Naive thymus-derived CD4-positive, alpha-beta T cell (primary cell): ENCODE measurements around the gene GARIN5B. TPM values are rescaled to one million over a fixed set of nuclear protein-coding genes. Genes with fewer than 3 reads are reported as not detected.

Experiments used
- ATAC-seq: fragments of 150-1000 bp; cut with Tn5 transposase; 2 replicates; pipeline ENCODE4 v1.10.0; 2021; ENCODE audit warnings: mild to moderate bottlenecking, moderate library complexity
- CTCF ChIA-PET: fragments of 350-600 bp; sonication (Branson Sonifier 250); formaldehyde crosslinking; loops from one replicate; lab custom pipeline; 2021; ENCODE audit warnings: antibody characterized with exemption; lab: Charles Lee
- POLR2A ChIA-PET: fragments of 350-600 bp; sonication (Branson Sonifier 250); formaldehyde crosslinking; loops from one replicate; lab custom pipeline; 2021; ENCODE audit warnings: antibody characterized with exemption, inconsistent platforms; lab: Charles Lee
- DNase-seq, 9 donors: peaks; one replicate each; pipeline versions ENCODE4 v3.0.0 to v3.0.0-alpha.2; 2020 to 2022; ENCODE audit warnings: mixed read lengths in 1 of 9
- H3K27ac ChIP-seq: one replicate; pipeline ENCODE4 v1.7.0; 2013; ENCODE audit warnings: mild to moderate bottlenecking, low read depth, low read length, moderate library complexity
- H3K27me3 ChIP-seq, 2 donors: one replicate each; pipeline ENCODE4 v1.7.0; 2013; ENCODE audit warnings: low read length in 2 of 2, mild to moderate bottlenecking in 2 of 2, moderate library complexity in 2 of 2; ENCODE audit not compliant: control insufficient read depth in 2 of 2, insufficient read depth in 2 of 2
- H3K36me3 ChIP-seq, 3 experiments: 1 replicate in 2 of 3; 2 replicates in 1 of 3; pipeline ENCODE4 v1.7.0; 2013; ENCODE audit warnings: low read length in 3 of 3, mild to moderate bottlenecking in 3 of 3, moderate library complexity in 1 of 3; ENCODE audit not compliant: insufficient read depth in 3 of 3, control insufficient read depth in 2 of 3
- H3K4me1 ChIP-seq, 2 donors: one replicate each; pipeline ENCODE4 v1.7.0; 2013; ENCODE audit warnings: low read length in 2 of 2, mild to moderate bottlenecking in 2 of 2, moderate library complexity in 1 of 2; ENCODE audit not compliant: control insufficient read depth in 2 of 2, insufficient read depth in 2 of 2
- H3K4me3 ChIP-seq: 2 replicates; pipeline ENCODE4 v1.7.0; 2013; ENCODE audit warnings: mild to moderate bottlenecking, low read length
- H3K9me3 ChIP-seq, 3 experiments: 1 replicate in 2 of 3; 2 replicates in 1 of 3; pipeline ENCODE4 v1.7.0; 2013; ENCODE audit warnings: low read length in 3 of 3; ENCODE audit not compliant: control insufficient read depth in 2 of 3
- H3K27ac Mint-ChIP-seq, 9 donors: one replicate each; pipeline ENCODE4 v1.8.0; 2020 to 2022; ENCODE audit warnings: mixed read lengths in 9 of 9, mild to moderate bottlenecking in 8 of 9, moderate library complexity in 5 of 9, inconsistent platforms in 2 of 9
- H3K27me3 Mint-ChIP-seq, 5 donors: one replicate each; pipeline ENCODE4 v1.8.0; 2021 to 2022; ENCODE audit warnings: mixed read lengths in 5 of 5, mild to moderate bottlenecking in 1 of 5
- H3K36me3 Mint-ChIP-seq, 5 donors: one replicate each; pipeline ENCODE4 v1.8.0; 2020 to 2022; ENCODE audit warnings: mixed read lengths in 5 of 5, mild to moderate bottlenecking in 3 of 5, inconsistent platforms in 1 of 5
- H3K4me1 Mint-ChIP-seq, 7 donors: one replicate each; pipeline ENCODE4 v1.8.0; 2020 to 2022; ENCODE audit warnings: mixed read lengths in 7 of 7, mild to moderate bottlenecking in 3 of 7, inconsistent platforms in 1 of 7
- H3K4me3 Mint-ChIP-seq, 10 donors: one replicate each; pipeline ENCODE4 v1.8.0; 2020 to 2022; ENCODE audit warnings: mild to moderate bottlenecking in 10 of 10, mixed read lengths in 10 of 10, moderate library complexity in 6 of 10, inconsistent platforms in 2 of 10
- H3K9me3 Mint-ChIP-seq, 11 donors: one replicate each; pipeline ENCODE4 v1.8.0; 2020 to 2022; ENCODE audit warnings: mixed read lengths in 11 of 11, mild to moderate bottlenecking in 4 of 11, inconsistent platforms in 1 of 11, moderate library complexity in 1 of 11
- intact Hi-C, 2 donors: fragments of 100-400 bp; cut with micrococcal nuclease; formaldehyde crosslinking; loops; one replicate each; pipeline ENCODE4 v1.15.1; 2023
- polyA plus RNA-seq, 2 donors: library from polyadenylated mRNA; unstranded; fragments of 300-500 nt; fragmentation: Illumina TruSeq; gene quantifications; one replicate each; pipeline ENCODE4 v1.2.3, GENCODE V29; 2021
- total RNA-seq, 6 experiments: library from RNA in 5 of 6; stranded (reverse) in 5 of 6; gene quantifications; 1 replicate in 5 of 6; 2 replicates in 1 of 6; pipeline ENCODE4 v1.2.3 and lab custom pipeline; 2021 to 2026

GARIN5B gene
- total and polyA plus RNA-seq, 7 experiments from 2014 or later: not detected

DNA sequence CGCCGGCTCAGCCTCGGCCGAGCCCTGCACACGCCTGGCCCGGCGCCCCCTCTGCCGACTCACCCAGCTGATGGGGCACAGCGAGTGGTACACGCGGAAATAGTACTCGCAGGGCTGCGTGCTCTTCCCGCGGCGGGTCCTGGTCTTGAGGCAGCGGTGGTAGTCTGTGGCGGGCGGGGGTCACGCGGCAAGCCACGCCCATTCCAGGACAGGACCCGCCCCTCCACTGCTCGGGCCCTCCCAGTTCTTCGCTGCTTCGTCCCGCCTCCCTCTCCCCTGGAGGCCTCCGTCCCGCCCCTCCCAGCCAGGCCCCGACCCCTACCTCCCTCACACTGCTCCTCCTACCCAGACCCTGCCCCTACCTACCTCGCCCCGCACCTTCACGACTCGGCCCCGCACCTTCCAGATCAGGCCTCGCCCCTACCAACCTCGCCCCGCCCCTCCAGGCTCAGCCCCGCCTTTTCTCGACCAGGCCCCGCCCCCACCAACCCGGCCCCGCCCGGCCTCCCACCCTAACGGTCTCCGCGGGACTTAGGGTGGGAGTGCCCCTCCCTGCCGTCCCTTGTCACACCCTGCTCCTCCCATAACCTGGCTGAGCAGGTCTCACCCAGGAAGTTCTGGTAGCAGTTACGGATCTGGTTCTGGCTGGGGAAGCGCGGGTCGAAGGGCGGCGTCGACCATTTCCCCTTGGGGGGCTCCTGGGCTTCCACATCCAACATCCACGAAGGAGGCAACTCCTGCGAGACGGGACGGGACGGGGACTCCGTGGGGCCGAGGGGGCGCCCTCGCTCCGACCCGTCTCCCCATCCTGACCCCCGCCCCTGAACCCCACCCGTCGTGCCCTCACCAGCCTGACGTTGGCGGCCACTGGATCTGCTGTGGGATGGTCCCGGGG, 9.0 kb downstream of the GARIN5B start:
- peak; percentile 90 for ATAC-seq
- ChIA-PET CTCF (no interaction called here), POLR2A (no interaction called here)
- H3K9me3 ChIP-seq: no peaks in the 10 kb centered on the region
- intact Hi-C loops: loop anchor here (1.0 to 5.0 kb wide), 3 partner anchors 15 to 97 kb away; partner anchors contain the start of genes KMT5C (in 2 of the 2), PPP6R1 (in 1 of the 2) and RPL28 (in 1 of the 2)
- H3K27me3 ChIP-seq: peaks cover 0 to 10% of the 10 kb centered on the region in 2 donors
- peak in 8 of 9 donors; percentile 44 to 70 (median 58) for DNase-seq
- H3K4me1 ChIP-seq: peaks cover 7 to 10% of the 10 kb centered on the region in 2 donors
- peak overlapping the region in 2 of 9 donors; percentile 18 to 56 for H3K27ac Mint-ChIP-seq
- peaks cover 14 to 25% (median 17%) of the 10 kb centered on the region in 7 donors for H3K4me1 Mint-ChIP-seq
- H3K27me3 Mint-ChIP-seq: peaks cover 25 to 55% (median 30%) of the 10 kb centered on the region in 5 donors
- H3K9me3 Mint-ChIP-seq: peaks cover 0 to 2% (median 0%) of the 10 kb centered on the region in 11 donors
- H3K36me3 ChIP-seq: no peaks in the 10 kb centered on the region
- no peaks in the 10 kb centered on the region for H3K36me3 Mint-ChIP-seq
- peak overlapping the region; percentile 48 for H3K4me3 ChIP-seq
- peak overlapping the region; percentile 66 to 86 (median 80) for H3K4me3 Mint-ChIP-seq
- no peak overlapping the region for H3K27ac ChIP-seq

- no peak overlapping the region for H3K27ac ChIP-seq
- Mint-ChIP-seq H3K27ac (peak overlapping the region in 2 of 9 donors; percentile 53 to 71), H3K36me3 (no peaks in the 10 kb centered on the region), H3K9me3 (peaks cover 0 to 2% (median 0%) of the 10 kb centered on the region in 11 donors), H3K4me3 (peak overlapping the region; percentile 66 to 86 (median 78)), H3K4me1 (peaks cover 14 to 25% (median 17%) of the 10 kb centered on the region in 7 donors), H3K27me3 (peaks cover 25 to 55% (median 30%) of the 10 kb centered on the region in 5 donors)
- H3K27me3 ChIP-seq: peaks cover 0 to 10% of the 10 kb centered on the region in 2 donors
- no peaks in the 10 kb centered on the region for H3K9me3 ChIP-seq
- H3K36me3 ChIP-seq: no peaks in the 10 kb centered on the region
- ChIA-PET POLR2A (no interaction called here), CTCF (no interaction called here)
- H3K4me3 ChIP-seq: peak overlapping the region; percentile 48
- ATAC-seq (no peak), DNase-seq (peak in 3 of 9 donors; percentile 20 to 24 (median 20))
- peaks cover 7 to 10% of the 10 kb centered on the region in 2 donors for H3K4me1 ChIP-seq
- intact Hi-C loops: loop anchor here in 1 of 2 donors (5.0 kb wide), 2 partner anchors 34 to 96 kb away; partner anchors contain the start of genes PPP6R1 and RPL28
Observed at GRCh38 chr19:55353356-55353802, 9.7 kb downstream of the GARIN5B start.

GRCh38 chr19:55352549-55353145, 10.4 kb downstream of the GARIN5B start:
- Mint-ChIP-seq H3K27ac (peak overlapping the region in 2 of 9 donors; percentile 51 to 53), H3K27me3 (peaks cover 25 to 55% (median 30%) of the 10 kb centered on the region in 5 donors), H3K36me3 (peaks cover 0 to 4% (median 0%) of the 10 kb centered on the region in 5 donors), H3K4me1 (peaks cover 14 to 25% (median 17%) of the 10 kb centered on the region in 7 donors), H3K9me3 (peaks cover 0 to 2% (median 0%) of the 10 kb centered on the region in 11 donors), H3K4me3 (peak overlapping the region in 9 of 10 donors; percentile 19 to 86 (median 77))
- Histone ChIP-seq H3K4me3 (no peak overlapping the region), H3K27ac (no peak overlapping the region), H3K27me3 (peaks cover 0 to 10% of the 10 kb centered on the region in 2 donors), H3K9me3 (no peaks in the 10 kb centered on the region), H3K4me1 (peaks cover 7 to 10% of the 10 kb centered on the region in 2 donors), H3K36me3 (no peaks in the 10 kb centered on the region)
- ATAC-seq (no peak), DNase-seq (no peak)
- ChIA-PET POLR2A (interaction anchor here (0.6 to 1.3 kb wide), 3 partner anchors 11 to 49 kb away, joined by 3 to 4 read pairs (median 4); no protein-coding TSS in a partner anchor), CTCF (no interaction called here)
- intact Hi-C loops: loop anchor here in 1 of 2 donors (5.0 kb wide), 2 partner anchors 35 to 95 kb away; partner anchors contain the start of genes PPP6R1 and RPL28

GRCh38 chr19:55352040-55352439, 11.0 kb downstream of the GARIN5B start:
- intact Hi-C loops: loop anchor here in 1 of 2 donors (5.0 kb wide), 2 partner anchors 35 to 95 kb away; partner anchors contain the start of genes PPP6R1 and RPL28
- no peaks in the 10 kb centered on the region for H3K36me3 ChIP-seq
- Mint-ChIP-seq H3K9me3 (peaks cover 0 to 2% (median 0%) of the 10 kb centered on the region in 11 donors), H3K4me1 (peaks cover 14 to 25% (median 17%) of the 10 kb centered on the region in 7 donors), H3K4me3 (peak overlapping the region in 3 of 10 donors; percentile 32 to 64 (median 33)), H3K27ac (peak overlapping the region in 1 of 9 donors; percentile 41), H3K27me3 (peaks cover 19 to 50% (median 25%) of the 10 kb centered on the region in 5 donors), H3K36me3 (peaks cover 0 to 4% (median 0%) of the 10 kb centered on the region in 5 donors)
- ChIA-PET CTCF (no interaction called here), POLR2A (interaction anchor here (1.2 to 1.3 kb wide), 2 partner anchors 11 to 33 kb away, joined by 3 to 4 read pairs; no protein-coding TSS in a partner anchor)
- no peaks in the 10 kb centered on the region for H3K9me3 ChIP-seq
- ATAC-seq (no peak), DNase-seq (no peak)
- peaks cover 0 to 10% of the 10 kb centered on the region in 2 donors for H3K27me3 ChIP-seq
- H3K4me1 ChIP-seq: peaks cover 7 to 10% of the 10 kb centered on the region in 2 donors
- H3K27ac ChIP-seq: no peak overlapping the region
- H3K4me3 ChIP-seq: no peak overlapping the region

DNA sequence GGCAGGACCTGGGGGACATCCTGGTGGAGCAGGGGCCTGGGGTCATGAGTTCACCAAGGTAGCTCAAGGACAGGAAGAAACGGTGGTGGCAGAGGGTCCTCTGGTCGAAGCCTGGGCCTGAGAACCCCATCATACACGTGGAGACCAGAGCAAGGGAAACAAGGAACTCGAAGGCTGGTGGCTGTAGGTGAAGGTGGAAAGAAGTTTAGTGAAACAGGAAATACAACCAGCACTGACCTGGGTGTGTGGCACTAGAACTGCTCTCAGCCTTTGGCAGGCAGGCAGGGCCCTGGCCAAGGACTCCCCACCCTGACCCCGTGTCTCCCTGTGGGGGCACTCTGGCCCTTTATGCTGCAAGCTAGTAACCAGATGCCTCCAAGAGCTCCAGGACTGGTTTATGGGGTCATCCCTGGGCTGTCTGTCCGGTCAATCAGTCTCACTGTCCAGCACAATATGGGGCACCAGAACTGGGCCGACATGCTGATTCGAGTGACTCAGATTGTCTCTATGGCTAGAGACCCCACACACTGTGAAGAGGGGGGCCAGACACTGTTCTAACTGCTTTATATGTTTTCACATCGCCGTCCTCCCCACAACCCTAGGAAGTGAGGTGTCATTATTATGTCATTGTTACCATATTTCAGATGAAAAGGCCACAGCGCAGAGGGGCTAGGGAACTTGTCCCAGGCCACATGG, 12.3 kb downstream of the GARIN5B start:
- Mint-ChIP-seq H3K4me1 (peaks cover 14 to 25% (median 17%) of the 10 kb centered on the region in 7 donors), H3K27me3 (peaks cover 18 to 38% (median 25%) of the 10 kb centered on the region in 5 donors), H3K27ac (peak overlapping the region in 1 of 9 donors; percentile 11), H3K4me3 (peak overlapping the region in 3 of 10 donors; percentile 9 to 20 (median 9)), H3K36me3 (peaks cover 0 to 4% (median 0%) of the 10 kb centered on the region in 5 donors), H3K9me3 (peaks cover 0 to 2% (median 0%) of the 10 kb centered on the region in 11 donors)
- Histone ChIP-seq H3K27me3 (peaks cover 0 to 10% of the 10 kb centered on the region in 2 donors), H3K4me3 (no peak overlapping the region), H3K27ac (no peak overlapping the region), H3K36me3 (no peaks in the 10 kb centered on the region), H3K9me3 (no peaks in the 10 kb centered on the region), H3K4me1 (peaks cover 7 to 10% of the 10 kb centered on the region in 2 donors)
- ChIA-PET CTCF (no interaction called here), POLR2A (no interaction called here)
- intact Hi-C loops: loop anchor here in 1 of 2 donors (5.0 kb wide), 2 partner anchors 37 to 93 kb away; partner anchors contain the start of genes PPP6R1 and RPL28
- DNase-seq (no peak), ATAC-seq (no peak)
